Activated T-cell treated with anti-CD3 and anti-CD28 coated beads, Interleukin-2, amount 50 U/mL, for 24 hours (primary cell): ENCODE measurements around the gene MED13L.

ENCODE experiments used
- DNase-seq: peaks from one replicate; pipeline ENCODE4 v3.0.0-alpha.2; 2020
- H3K27ac Mint-ChIP-seq: 2 replicates; pipeline ENCODE4 v1.8.0; 2020; ENCODE audit warnings: mild to moderate bottlenecking, mixed read lengths
- H3K27me3 Mint-ChIP-seq: 2 replicates; pipeline ENCODE4 v1.8.0; 2020; ENCODE audit warnings: mixed read lengths
- H3K36me3 Mint-ChIP-seq: 2 replicates; pipeline ENCODE4 v1.8.0; 2020; ENCODE audit warnings: low read depth, mixed read lengths
- H3K4me1 Mint-ChIP-seq: 2 replicates; pipeline ENCODE4 v1.8.0; 2020; ENCODE audit warnings: low read depth, mixed read lengths
- H3K4me3 Mint-ChIP-seq: 2 replicates; pipeline ENCODE4 v1.8.0; 2020; ENCODE audit warnings: mild to moderate bottlenecking, moderate library complexity, mixed read lengths
- H3K9me3 Mint-ChIP-seq: 2 replicates; pipeline ENCODE4 v1.8.0; 2020; ENCODE audit warnings: mixed read lengths

The MED13L gene

GRCh38 chr12:116210131-116210530, 67.4 kb downstream of the MED13L start:
- no peaks in the 10 kb centered on the region for H3K9me3 Mint-ChIP-seq
- peaks cover 2% of the 10 kb centered on the region for H3K36me3 Mint-ChIP-seq
- H3K4me1 Mint-ChIP-seq: peaks cover 69% of the 10 kb centered on the region
- no peak overlapping the region for H3K27ac Mint-ChIP-seq
- H3K27me3 Mint-ChIP-seq: no peaks in the 10 kb centered on the region
- no peak for DNase-seq
- no peak overlapping the region for H3K4me3 Mint-ChIP-seq

GRCh38 chr12:116209503-116209902, 68.0 kb downstream of the MED13L start:
- H3K9me3 Mint-ChIP-seq: no peaks in the 10 kb centered on the region
- no peak overlapping the region for H3K27ac Mint-ChIP-seq
- H3K4me3 Mint-ChIP-seq: no peak overlapping the region
- no peak for DNase-seq
- H3K4me1 Mint-ChIP-seq: peaks cover 67% of the 10 kb centered on the region
- H3K27me3 Mint-ChIP-seq: no peaks in the 10 kb centered on the region
- peaks cover 8% of the 10 kb centered on the region for H3K36me3 Mint-ChIP-seq

- Mint-ChIP-seq H3K4me3 (no peak overlapping the region), H3K27me3 (no peaks in the 10 kb centered on the region), H3K36me3 (peaks cover 18% of the 10 kb centered on the region), H3K27ac (no peak overlapping the region), H3K9me3 (no peaks in the 10 kb centered on the region), H3K4me1 (peaks cover 69% of the 10 kb centered on the region)
- DNase-seq: no peak
Measured at GRCh38 chr12:116207274-116207673, 70.2 kb downstream of the MED13L start.

GRCh38 chr12:116206828-116207227, 70.7 kb downstream of the MED13L start:
- no peak overlapping the region for H3K27ac Mint-ChIP-seq
- H3K27me3 Mint-ChIP-seq: no peaks in the 10 kb centered on the region
- peaks cover 18% of the 10 kb centered on the region for H3K36me3 Mint-ChIP-seq
- peaks cover 69% of the 10 kb centered on the region for H3K4me1 Mint-ChIP-seq
- H3K9me3 Mint-ChIP-seq: no peaks in the 10 kb centered on the region
- no peak overlapping the region for H3K4me3 Mint-ChIP-seq
- no peak for DNase-seq

- Mint-ChIP-seq H3K36me3 (peaks cover 18% of the 10 kb centered on the region), H3K4me3 (no peak overlapping the region), H3K27ac (no peak overlapping the region), H3K27me3 (no peaks in the 10 kb centered on the region), H3K9me3 (no peaks in the 10 kb centered on the region), H3K4me1 (peaks cover 67% of the 10 kb centered on the region)
- DNase-seq: no peak
Measured at GRCh38 chr12:116204785-116205184, 72.7 kb downstream of the MED13L start.

GRCh38 chr12:116204169-116204568, 73.3 kb downstream of the MED13L start:
- no peak overlapping the region for H3K27ac Mint-ChIP-seq
- no peak for DNase-seq
- H3K27me3 Mint-ChIP-seq: no peaks in the 10 kb centered on the region
- H3K4me1 Mint-ChIP-seq: peaks cover 65% of the 10 kb centered on the region
- H3K36me3 Mint-ChIP-seq: peaks cover 18% of the 10 kb centered on the region
- no peaks in the 10 kb centered on the region for H3K9me3 Mint-ChIP-seq
- no peak overlapping the region for H3K4me3 Mint-ChIP-seq

GRCh38 chr12:116202940-116203339, 74.6 kb downstream of the MED13L start:
- H3K27ac Mint-ChIP-seq: no peak overlapping the region

GRCh38 chr12:116202433-116202832, 75.1 kb downstream of the MED13L start:
- no peak for DNase-seq
- Mint-ChIP-seq H3K4me1 (peaks cover 70% of the 10 kb centered on the region), H3K9me3 (no peaks in the 10 kb centered on the region), H3K27ac (no peak overlapping the region), H3K27me3 (no peaks in the 10 kb centered on the region), H3K4me3 (no peak overlapping the region), H3K36me3 (peaks cover 18% of the 10 kb centered on the region)

More at GRCh38 chr12:116202940-116203339, 74.6 kb downstream of the MED13L start:
- peaks cover 18% of the 10 kb centered on the region for H3K36me3 Mint-ChIP-seq
- H3K4me1 Mint-ChIP-seq: peaks cover 70% of the 10 kb centered on the region
- no peaks in the 10 kb centered on the region for H3K27me3 Mint-ChIP-seq
- no peak for DNase-seq
- no peaks in the 10 kb centered on the region for H3K9me3 Mint-ChIP-seq
- no peak overlapping the region for H3K4me3 Mint-ChIP-seq

- H3K4me3 Mint-ChIP-seq: no peak overlapping the region
- H3K9me3 Mint-ChIP-seq: no peaks in the 10 kb centered on the region
- H3K36me3 Mint-ChIP-seq: peaks cover 18% of the 10 kb centered on the region
- H3K27me3 Mint-ChIP-seq: no peaks in the 10 kb centered on the region
- no peak for DNase-seq
- H3K4me1 Mint-ChIP-seq: peaks cover 70% of the 10 kb centered on the region
- H3K27ac Mint-ChIP-seq: no peak overlapping the region
Measured at GRCh38 chr12:116201908-116202307, 75.6 kb downstream of the MED13L start.

GRCh38 chr12:116201359-116201758, 76.1 kb downstream of the MED13L start:
- Mint-ChIP-seq H3K27me3 (no peaks in the 10 kb centered on the region), H3K36me3 (peaks cover 18% of the 10 kb centered on the region), H3K4me3 (no peak overlapping the region), H3K9me3 (no peaks in the 10 kb centered on the region), H3K27ac (no peak overlapping the region), H3K4me1 (peaks cover 73% of the 10 kb centered on the region)
- no peak for DNase-seq

- Mint-ChIP-seq H3K27ac (no peak overlapping the region), H3K27me3 (no peaks in the 10 kb centered on the region), H3K4me1 (peaks cover 74% of the 10 kb centered on the region), H3K4me3 (no peak overlapping the region), H3K9me3 (no peaks in the 10 kb centered on the region), H3K36me3 (peaks cover 18% of the 10 kb centered on the region)
- DNase-seq: no peak
Measured at GRCh38 chr12:116200812-116201211, 76.7 kb downstream of the MED13L start.

- H3K9me3 Mint-ChIP-seq: no peaks in the 10 kb centered on the region
- H3K27me3 Mint-ChIP-seq: no peaks in the 10 kb centered on the region
- DNase-seq: no peak
- no peak overlapping the region for H3K4me3 Mint-ChIP-seq
- peaks cover 8% of the 10 kb centered on the region for H3K36me3 Mint-ChIP-seq
- no peak overlapping the region for H3K27ac Mint-ChIP-seq
- H3K4me1 Mint-ChIP-seq: peaks cover 78% of the 10 kb centered on the region
Measured at GRCh38 chr12:116199160-116199706, 78.3 kb downstream of the MED13L start.

- Mint-ChIP-seq H3K4me1 (peaks cover 78% of the 10 kb centered on the region), H3K4me3 (no peak overlapping the region), H3K36me3 (no peaks in the 10 kb centered on the region), H3K27me3 (no peaks in the 10 kb centered on the region), H3K27ac (no peak overlapping the region), H3K9me3 (no peaks in the 10 kb centered on the region)
- DNase-seq: no peak
Measured at GRCh38 chr12:116196752-116197718, 80.5 kb downstream of the MED13L start.

- no peaks in the 10 kb centered on the region for H3K27me3 Mint-ChIP-seq
- no peaks in the 10 kb centered on the region for H3K9me3 Mint-ChIP-seq
- H3K4me1 Mint-ChIP-seq: peaks cover 75% of the 10 kb centered on the region
- H3K36me3 Mint-ChIP-seq: no peaks in the 10 kb centered on the region
- H3K27ac Mint-ChIP-seq: peak overlapping the region; percentile 40
- no peak overlapping the region for H3K4me3 Mint-ChIP-seq
- DNase-seq: no peak
Measured at GRCh38 chr12:116196226-116196625, 81.3 kb downstream of the MED13L start.

GRCh38 chr12:116194935-116195431, 82.5 kb downstream of the MED13L start:
- DNase-seq: peak; percentile 61
- H3K9me3 Mint-ChIP-seq: no peaks in the 10 kb centered on the region
- no peaks in the 10 kb centered on the region for H3K27me3 Mint-ChIP-seq
- H3K4me3 Mint-ChIP-seq: peak overlapping the region; percentile 25
- no peaks in the 10 kb centered on the region for H3K36me3 Mint-ChIP-seq
- H3K27ac Mint-ChIP-seq: peak overlapping the region; percentile 80
- H3K4me1 Mint-ChIP-seq: peaks cover 72% of the 10 kb centered on the region
